ENCODE data around the gene FBXL7. TPM values are rescaled to one million over a fixed set of nuclear protein-coding genes. Genes with fewer than 3 reads are reported as not detected.
"Not testable (repeated sequence)": the region's sequence is repeated elsewhere in the genome, so short reads cannot be mapped to it uniquely, and the experiment has no call there.

The FBXL7 gene
- total RNA-seq, 1 experiment from 2014 or later = 15.1 TPM

DNA sequence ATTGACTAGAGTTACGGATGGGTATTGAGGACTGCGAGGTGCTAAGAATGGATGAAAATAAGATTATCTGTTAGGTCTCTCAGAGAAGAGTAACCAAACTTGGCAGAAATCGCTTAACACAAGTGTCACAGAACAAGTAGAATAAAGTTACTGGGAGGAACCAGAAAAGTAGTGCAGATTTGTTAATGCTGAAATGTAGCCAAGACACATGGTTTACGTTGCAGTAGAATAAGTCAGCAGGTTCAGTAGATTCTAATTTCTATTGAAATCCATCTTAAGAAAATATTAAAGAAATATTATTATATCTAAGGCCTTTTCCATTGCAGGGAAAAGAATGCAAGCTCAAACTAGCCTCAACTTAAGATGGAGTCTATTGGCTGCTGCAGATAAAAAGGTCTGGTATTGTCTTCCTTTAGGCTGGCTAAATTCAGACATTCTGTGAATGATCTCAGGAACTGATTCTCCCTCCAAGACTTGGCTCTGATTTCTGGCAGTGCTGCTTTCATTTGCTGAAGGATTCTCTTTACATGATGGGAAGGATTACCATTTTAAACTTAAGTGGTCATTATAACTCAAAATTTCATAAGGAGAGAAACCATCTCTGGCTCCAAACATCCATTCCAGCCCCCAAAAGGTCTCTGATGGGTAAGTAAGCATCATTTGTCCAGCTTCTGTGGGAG, 364.7 kb downstream of the FBXL7 start:
- Histone ChIP-seq H3K27me3 (no peaks in the 10 kb centered on the region), H3K9me3 (replicated peaks) (no peaks in the 10 kb centered on the region), H3K4me1 (no peaks in the 10 kb centered on the region), H3K27ac (no peak overlapping the region), H3K36me3 (no peaks in the 10 kb centered on the region), H3K4me3 (no peak overlapping the region)
- DNase-seq = no peak

DNA sequence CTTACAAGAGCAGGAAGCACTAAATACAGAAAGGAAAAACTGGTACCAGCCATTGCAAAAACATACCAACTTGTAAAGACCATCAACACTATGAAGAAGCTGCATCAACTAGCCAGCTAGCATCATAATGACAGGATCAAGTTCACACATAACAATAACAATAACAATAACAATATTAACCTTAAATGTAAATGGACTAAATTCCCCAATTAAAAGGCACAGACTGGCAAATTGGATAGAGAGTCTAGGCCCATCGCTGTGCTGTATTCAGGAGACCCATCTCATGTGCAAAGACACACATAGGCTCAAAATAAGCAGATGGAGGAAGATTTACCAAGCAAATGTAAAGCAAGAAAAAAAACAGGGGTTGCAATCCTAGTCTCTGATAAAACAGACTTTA, 372.3 kb downstream of the FBXL7 start:
- H3K27ac ChIP-seq; H3K4me3 ChIP-seq; H3K36me3 ChIP-seq; H3K27me3 ChIP-seq; H3K4me1 ChIP-seq; DNase-seq; H3K9me3 ChIP-seq (replicated peaks): not testable (repeated sequence)

DNA sequence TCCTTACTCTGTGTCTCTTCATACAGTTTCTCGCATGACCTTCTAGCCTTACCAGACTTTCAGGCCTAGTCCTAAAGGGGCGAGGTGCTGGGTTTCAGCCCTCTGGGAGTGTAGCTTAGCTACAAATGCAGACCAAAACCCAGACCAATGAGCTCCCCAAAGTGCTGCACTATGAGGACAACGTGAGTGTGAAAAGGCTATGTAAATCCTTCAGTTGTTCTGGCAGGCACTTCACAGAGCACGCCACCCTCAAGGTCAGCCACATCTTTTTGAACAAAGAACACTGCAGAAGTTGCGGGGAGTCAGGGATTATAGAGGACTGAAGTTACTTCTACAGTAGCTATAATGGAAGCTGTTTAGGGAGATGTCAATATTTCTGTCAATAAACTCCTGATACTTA, 377.9 kb downstream of the FBXL7 start:
- H3K4me1 ChIP-seq = no peaks in the 10 kb centered on the region
- DNase-seq = no peak
- no peaks in the 10 kb centered on the region for H3K9me3 ChIP-seq (replicated peaks)
- H3K4me3 ChIP-seq = no peak overlapping the region
- H3K27me3 ChIP-seq = no peaks in the 10 kb centered on the region
- H3K36me3 ChIP-seq = no peaks in the 10 kb centered on the region
- H3K27ac ChIP-seq = no peak overlapping the region

DNA sequence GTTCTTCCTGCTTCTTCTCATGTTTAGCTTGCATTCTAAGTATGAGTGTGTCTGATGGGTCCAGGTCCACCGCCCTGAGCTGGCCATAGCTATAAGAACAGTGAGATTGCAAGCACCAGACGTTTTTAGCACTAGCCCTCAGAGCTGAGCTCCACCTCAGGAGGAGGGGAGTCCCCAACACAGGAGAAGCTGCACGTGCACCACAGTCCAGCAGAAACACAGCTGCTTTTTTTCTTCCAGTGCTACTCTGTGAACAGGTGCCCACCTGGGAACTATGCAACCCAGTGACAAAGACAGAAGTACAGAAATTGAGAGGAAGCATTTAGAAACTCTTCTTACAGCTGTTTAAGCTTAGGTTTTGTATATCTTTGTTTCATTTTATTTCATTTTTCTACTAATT, 380.2 kb downstream of the FBXL7 start:
- Histone ChIP-seq H3K9me3 (replicated peaks) (no peaks in the 10 kb centered on the region), H3K4me3 (no peak overlapping the region), H3K27ac (no peak overlapping the region), H3K4me1 (no peaks in the 10 kb centered on the region), H3K36me3 (no peaks in the 10 kb centered on the region), H3K27me3 (no peaks in the 10 kb centered on the region)
- DNase-seq = no peak

DNA sequence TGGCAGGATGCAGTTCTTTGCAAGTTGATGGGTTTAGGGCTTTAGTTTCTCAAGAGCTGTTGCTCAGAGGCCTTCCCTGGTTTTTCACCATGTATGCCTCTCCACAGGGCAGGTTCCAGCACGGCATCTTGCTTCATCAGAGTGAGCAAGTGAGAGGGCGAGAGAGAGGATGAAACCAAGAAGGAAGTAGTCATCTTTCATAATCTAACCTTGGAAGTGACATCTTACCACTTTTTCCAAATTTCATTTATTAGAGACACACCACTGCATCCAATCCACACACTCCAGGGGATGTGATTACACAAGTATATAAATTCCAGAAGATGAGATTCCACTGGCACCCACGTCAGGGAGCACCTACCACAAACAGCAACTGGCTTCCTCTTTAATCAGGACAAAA, 385.2 kb downstream of the FBXL7 start:
- peaks cover 14% of the 10 kb centered on the region; the same call in 1 of the 2 replicates for H3K4me1 ChIP-seq
- no peak for DNase-seq
- H3K27ac ChIP-seq = no peak overlapping the region
- H3K27me3 ChIP-seq = no peaks in the 10 kb centered on the region
- H3K36me3 ChIP-seq = no peaks in the 10 kb centered on the region
- no peak overlapping the region for H3K4me3 ChIP-seq
- no peaks in the 10 kb centered on the region for H3K9me3 ChIP-seq (replicated peaks)

DNA sequence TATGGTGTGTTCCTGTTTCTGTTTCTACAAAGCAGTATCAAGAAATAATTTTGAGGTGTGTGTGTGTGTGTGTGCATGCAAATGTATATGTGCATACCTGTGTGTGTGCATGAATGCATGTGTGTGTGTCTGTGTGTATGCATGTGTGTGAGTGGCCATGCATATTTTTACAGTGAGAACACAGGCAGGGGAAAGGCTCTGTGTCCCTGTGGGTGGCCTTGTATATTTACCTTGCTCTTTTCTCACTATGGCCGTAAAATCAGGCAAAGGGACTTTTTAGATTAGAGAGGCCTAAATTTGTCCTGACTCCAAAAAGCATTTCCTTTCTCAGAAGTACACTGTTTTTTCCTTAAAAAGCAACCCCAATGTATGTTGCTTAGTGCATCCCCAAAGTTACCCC, 386.2 kb downstream of the FBXL7 start:
- Histone ChIP-seq H3K9me3 (replicated peaks) (no peaks in the 10 kb centered on the region), H3K4me3 (no peak overlapping the region), H3K27ac (peak overlapping the region; percentile 48), H3K36me3 (no peaks in the 10 kb centered on the region), H3K4me1 (peaks cover 14% of the 10 kb centered on the region; the same call in 1 of the 2 replicates), H3K27me3 (no peaks in the 10 kb centered on the region)
- peak in 1 of 2 experiments; percentile 20 for DNase-seq

DNA sequence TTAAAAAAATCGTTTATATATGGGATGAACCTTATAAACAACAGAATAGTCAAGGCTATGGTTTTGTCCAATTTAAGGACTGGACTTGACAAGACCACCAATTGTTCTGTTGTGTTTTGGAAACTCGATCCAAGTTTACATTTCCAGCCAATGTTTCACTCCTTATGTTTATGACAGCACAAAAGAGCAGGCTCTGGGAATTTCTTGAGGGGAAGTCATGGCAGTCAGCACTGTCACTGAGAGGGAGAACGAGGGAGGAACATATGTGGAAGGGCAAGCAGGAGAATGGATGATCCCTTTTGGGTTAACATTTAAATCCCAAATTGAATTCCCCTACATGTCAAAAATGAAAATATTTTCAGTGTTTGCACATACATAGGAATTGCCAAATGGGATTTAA, 387.1 kb downstream of the FBXL7 start:
- H3K27ac ChIP-seq = peak overlapping the region; percentile 48
- peaks cover 14% of the 10 kb centered on the region; the same call in 1 of the 2 replicates for H3K4me1 ChIP-seq
- H3K9me3 ChIP-seq (replicated peaks) = no peaks in the 10 kb centered on the region
- no peaks in the 10 kb centered on the region for H3K36me3 ChIP-seq
- no peak overlapping the region for H3K4me3 ChIP-seq
- peak; percentile 17 to 44 for DNase-seq
- no peaks in the 10 kb centered on the region for H3K27me3 ChIP-seq

DNA sequence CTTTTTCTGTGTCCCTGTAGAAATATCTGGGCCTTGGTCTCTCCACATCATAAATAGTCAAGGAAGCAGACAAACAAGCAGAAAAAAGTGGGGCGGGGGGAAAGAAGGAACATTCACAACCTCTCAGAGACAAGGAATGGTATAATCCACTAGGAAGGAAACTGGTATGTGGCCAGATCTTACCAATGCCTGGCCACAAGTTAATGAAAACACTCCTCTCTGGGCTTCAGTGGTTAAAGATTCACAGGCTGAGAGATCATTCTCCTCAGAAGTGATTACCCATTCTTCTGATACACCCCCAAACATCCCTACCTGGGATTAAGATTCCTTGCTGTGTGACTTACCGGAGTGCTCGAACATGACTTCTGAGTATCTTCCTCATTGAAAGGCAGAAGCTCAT, 389.0 kb downstream of the FBXL7 start:
- Histone ChIP-seq H3K27ac (no peak overlapping the region), H3K4me3 (no peak overlapping the region), H3K9me3 (replicated peaks) (no peaks in the 10 kb centered on the region), H3K4me1 (peaks cover 14% of the 10 kb centered on the region; the same call in 1 of the 2 replicates), H3K36me3 (no peaks in the 10 kb centered on the region), H3K27me3 (no peaks in the 10 kb centered on the region)
- DNase-seq = no peak

DNA sequence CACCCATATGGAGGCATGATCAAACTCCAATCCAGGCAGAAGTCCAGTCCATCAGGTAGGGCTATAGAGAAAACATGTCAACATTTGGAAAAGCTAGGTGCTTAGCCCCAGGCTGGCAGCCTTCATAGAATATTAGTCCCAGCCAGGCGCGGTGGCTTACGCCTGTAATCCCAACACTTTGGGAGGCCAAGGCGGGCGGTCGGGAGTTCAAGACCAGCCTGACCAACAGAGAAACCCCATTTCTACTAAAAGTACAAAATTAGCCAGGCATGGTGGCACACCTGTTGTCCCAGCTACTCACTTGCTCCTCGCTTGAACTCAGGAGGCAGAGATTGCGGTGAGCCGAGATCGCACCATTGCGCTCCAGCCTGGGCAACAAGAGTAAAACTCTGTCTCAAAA, 393.9 kb downstream of the FBXL7 start:
- DNase-seq = no peak
- no peaks in the 10 kb centered on the region for H3K27me3 ChIP-seq
- H3K4me1 ChIP-seq = no peaks in the 10 kb centered on the region
- H3K9me3 ChIP-seq (replicated peaks) = no peaks in the 10 kb centered on the region
- H3K36me3 ChIP-seq = no peaks in the 10 kb centered on the region
- no peak overlapping the region for H3K4me3 ChIP-seq
- H3K27ac ChIP-seq = no peak overlapping the region

DNA sequence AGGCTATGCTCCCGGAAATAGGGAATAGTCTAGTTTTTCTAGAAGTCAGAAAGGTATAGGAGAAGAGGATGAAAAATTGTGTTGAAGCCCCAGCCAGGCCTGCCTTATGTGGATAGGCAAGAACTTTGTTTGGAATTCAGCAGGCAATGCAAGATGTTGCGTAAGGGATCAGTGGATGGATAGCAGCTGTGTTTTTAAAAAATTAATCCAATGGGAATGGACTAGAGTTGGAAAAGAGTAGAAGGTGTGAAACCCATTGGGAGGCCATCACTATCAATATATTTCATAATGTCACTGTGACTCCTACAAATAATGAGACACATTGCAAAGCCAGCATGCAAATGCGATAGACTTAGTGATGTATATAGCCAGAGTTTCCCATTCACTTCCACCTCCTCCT, 397.7 kb downstream of the FBXL7 start:
- Histone ChIP-seq H3K4me3 (no peak overlapping the region), H3K27me3 (no peaks in the 10 kb centered on the region), H3K27ac (no peak overlapping the region), H3K4me1 (no peaks in the 10 kb centered on the region), H3K36me3 (no peaks in the 10 kb centered on the region), H3K9me3 (replicated peaks) (no peaks in the 10 kb centered on the region)
- no peak for DNase-seq

DNA sequence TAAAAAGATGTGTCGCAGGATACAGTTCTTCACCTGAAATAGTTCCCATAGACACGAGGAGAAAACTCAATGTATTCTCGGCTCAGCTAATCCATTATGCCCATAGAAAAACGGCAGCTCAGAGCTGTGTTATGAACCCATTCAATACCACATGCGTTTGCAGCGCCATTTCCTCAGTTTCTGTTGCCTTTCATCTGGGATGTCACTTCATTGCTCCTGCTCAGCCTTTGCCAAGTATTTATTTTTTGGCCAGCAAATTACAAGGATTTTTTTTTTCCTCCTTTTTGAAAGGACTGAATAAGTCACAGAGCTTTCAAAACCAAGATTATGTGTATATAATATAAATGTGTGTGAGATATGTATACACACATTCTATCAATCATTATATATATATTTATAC, 398.7 kb downstream of the FBXL7 start:
- no peak overlapping the region for H3K4me3 ChIP-seq
- no peaks in the 10 kb centered on the region for H3K4me1 ChIP-seq
- H3K36me3 ChIP-seq = no peaks in the 10 kb centered on the region
- no peak overlapping the region for H3K27ac ChIP-seq
- no peaks in the 10 kb centered on the region for H3K9me3 ChIP-seq (replicated peaks)
- H3K27me3 ChIP-seq = no peaks in the 10 kb centered on the region
- no peak for DNase-seq

DNA sequence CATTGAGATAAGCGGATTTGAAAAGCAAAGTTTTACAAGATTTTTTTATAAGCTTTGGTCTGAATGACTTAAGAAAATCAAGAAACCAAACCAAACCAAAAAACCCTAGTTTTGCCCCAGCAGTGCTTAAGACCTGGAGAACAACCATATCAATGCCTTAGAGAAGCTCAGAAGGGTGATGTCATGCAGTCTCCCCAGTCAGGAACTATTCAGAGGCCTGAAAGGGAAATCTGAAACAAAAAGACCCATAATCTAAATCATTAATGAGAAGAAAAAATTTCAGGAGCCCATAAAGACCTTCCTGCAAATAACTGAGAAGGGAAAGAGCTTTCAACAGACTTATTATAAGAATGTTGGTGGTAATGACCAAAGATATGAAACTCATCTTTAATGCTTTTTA, 399.5 kb downstream of the FBXL7 start:
- no peak for DNase-seq
- H3K27me3 ChIP-seq = no peaks in the 10 kb centered on the region

DNA sequence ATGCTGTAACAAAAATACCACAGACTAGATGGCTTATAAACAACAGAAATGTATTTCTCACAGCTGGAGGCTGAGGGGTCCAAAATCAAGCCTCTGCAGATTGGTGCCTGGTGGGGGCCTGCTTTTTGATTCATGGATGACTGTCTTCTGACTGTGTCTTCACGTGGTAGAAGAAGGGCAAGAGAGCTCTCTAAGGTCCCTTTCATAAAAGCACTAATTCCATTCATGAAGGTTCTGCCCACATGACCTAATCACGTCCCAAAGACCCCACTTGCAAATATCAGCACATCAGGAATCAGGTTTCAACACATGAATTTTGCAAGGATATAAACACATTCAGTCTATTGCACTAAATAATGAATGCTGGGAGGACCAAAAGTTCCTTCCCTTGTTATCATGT, 401.2 kb downstream of the FBXL7 start:
- Histone ChIP-seq H3K9me3 (replicated peaks) (no peaks in the 10 kb centered on the region), H3K27ac (no peak overlapping the region), H3K4me1 (no peaks in the 10 kb centered on the region), H3K36me3 (no peaks in the 10 kb centered on the region), H3K4me3 (no peak overlapping the region), H3K27me3 (no peaks in the 10 kb centered on the region)
- no peak for DNase-seq

More for the DNA sequence above, 399.5 kb downstream of the FBXL7 start:
- Histone ChIP-seq H3K4me1 (no peaks in the 10 kb centered on the region), H3K4me3 (no peak overlapping the region), H3K36me3 (no peaks in the 10 kb centered on the region), H3K9me3 (replicated peaks) (no peaks in the 10 kb centered on the region), H3K27ac (no peak overlapping the region)

DNA sequence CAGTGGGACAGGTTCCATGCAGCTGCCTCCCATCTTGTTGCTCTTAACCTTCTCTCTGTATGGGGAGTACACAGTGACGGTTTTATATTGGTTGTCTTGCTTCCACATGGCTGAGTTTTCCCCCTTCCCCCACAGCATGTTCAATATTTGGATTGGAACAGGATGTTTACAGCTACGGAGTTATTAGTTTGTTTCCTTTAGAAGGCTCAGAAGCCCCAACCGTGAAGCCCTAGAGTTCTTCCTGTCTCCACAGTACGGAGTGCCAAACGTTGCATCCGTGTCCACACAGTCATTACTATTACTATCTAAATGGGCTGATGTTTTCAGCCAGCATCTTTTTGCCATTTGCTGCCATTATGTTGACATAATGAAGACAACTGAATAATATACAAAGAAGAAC, 402.1 kb downstream of the FBXL7 start:
- no peaks in the 10 kb centered on the region for H3K36me3 ChIP-seq
- H3K4me3 ChIP-seq = no peak overlapping the region
- no peaks in the 10 kb centered on the region for H3K9me3 ChIP-seq (replicated peaks)
- DNase-seq = no peak
- H3K27me3 ChIP-seq = no peaks in the 10 kb centered on the region
- no peak overlapping the region for H3K27ac ChIP-seq
- no peaks in the 10 kb centered on the region for H3K4me1 ChIP-seq

DNA sequence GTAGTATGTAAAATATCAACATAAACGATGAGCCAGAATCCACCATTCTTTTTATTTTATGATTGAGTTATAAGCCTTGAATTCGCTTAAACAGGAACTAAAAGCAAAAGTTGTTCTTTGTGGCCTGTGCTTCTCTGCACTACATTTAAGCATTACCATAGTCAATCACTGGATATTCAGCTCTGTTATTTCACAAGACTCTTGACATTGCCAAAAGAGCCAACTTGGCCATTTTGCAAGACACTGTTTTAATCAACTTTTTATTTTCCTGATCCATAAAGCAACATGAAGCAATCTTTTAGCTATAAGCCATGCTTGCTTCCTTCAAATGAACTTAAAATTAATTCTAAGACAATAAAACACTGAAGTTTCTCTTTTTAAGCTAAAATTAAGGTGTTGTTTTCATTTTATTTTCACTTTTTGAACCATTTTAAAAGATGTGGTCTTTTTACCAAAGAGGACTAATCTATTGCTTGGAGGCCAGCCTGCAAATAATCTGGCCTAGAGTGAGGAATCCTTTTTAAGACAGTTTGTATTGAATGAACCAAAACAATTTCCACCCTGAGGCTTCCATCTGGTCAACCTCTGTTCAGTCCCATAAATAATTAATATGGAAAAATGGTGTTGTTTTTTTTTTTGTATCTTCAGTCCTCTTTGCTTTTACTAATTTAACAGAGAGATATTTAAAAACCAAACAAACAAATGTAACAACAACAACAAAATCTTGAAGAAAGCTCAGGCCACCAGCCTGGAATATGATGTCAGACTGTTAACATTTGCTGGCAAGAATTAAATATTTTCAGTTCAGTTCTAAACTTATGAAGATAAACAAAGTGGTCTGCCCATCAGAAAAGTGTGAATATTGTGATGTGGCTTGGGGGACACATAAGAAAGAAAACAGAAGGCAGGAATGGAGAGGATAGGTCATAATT, 405.2 kb downstream of the FBXL7 start:
- no peaks in the 10 kb centered on the region for H3K4me1 ChIP-seq
- no peak overlapping the region for H3K27ac ChIP-seq
- H3K36me3 ChIP-seq = no peaks in the 10 kb centered on the region
- no peak for DNase-seq
- H3K4me3 ChIP-seq = no peak overlapping the region
- no peaks in the 10 kb centered on the region for H3K27me3 ChIP-seq
- no peaks in the 10 kb centered on the region for H3K9me3 ChIP-seq (replicated peaks)

Measured in SJCRH30 (cell line).